8988T (cell line): ENCODE measurements around the gene RAB14.

Source experiments
- DNase-seq: peaks from one replicate; pipeline ENCODE4 v3.0.0; 2011

Gene RAB14

DNA sequence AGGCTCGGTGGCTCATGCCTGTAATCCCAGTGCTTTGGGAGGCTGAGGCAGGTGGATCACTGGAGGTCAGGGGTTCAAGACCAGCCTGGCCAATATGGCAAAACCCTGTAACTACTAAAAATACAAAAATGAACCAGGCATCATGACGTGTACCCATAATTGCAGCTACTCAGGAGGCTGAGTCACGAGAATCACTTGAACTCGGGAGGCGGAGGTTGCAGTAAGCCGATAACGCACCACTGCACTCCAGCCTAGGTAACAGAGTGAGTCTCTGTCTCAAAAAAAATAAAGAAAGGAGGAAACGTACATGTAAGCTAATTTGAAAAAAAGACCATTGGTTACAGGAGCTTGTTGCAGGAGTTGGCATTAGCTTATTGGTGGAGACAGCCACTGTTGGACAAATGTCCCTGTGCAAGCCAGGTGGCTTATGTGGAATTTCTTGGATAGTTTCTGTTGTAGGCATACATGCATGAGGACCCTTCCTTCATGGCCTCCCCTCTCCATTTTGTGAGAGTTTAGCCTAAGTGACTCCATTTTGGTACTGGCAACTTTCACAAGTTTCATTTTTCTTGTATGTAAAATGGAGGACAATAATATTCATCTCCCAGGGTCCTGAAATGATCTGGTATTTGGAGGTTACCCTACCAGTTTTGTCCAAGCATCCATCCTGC lies 16.8 kb upstream of the RAB14 start:
- no peak for DNase-seq

- DNase-seq = no peak
Observed at GRCh38 chr9:121217609-121218292, 16.1 kb upstream of the RAB14 start.

DNA sequence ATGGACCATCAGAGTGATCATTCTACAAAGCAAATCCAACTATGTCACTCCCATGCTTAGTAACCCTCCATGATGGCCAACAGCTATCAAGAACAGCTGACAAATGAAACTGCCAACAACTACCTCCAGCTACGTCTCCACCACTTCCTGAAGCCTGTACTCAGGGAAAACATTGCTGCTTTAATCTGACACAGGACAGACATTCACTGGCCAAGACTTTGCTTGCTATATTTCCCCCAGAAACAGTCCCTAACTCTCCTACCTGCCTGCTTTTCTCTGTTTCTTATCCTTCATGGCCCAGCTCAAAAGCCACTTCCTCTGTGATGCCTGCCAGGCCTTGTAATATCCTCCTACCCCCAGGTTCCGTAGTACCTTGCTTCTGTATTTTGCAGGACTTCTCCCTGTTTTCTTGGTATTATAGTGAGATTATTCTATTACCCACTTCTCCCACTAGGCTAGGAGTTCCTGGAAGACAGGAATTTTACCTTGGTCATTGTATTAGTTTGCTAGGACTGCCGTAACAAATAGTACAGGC lies 14.7 kb upstream of the RAB14 start:
- no peak for DNase-seq

DNA sequence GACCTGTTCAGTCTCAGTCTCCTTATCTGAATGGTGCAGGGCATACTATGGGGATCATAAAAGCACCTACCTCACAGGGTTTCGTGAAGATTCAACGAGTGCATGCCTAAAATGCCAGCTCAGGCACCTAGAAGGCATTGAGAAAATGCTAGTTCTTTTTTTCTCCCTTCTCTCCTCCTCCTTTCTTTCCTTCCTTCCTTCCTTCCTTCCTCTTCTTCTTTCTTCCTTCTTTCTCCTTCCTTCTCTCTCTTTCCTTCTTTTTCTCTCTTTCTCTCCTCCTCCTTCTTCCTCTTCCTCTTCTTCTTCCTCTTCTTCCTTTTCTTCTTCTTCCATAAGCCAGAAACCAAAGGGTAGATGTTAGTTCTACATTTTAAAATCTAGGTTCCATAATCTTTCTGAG lies 12.3 kb upstream of the RAB14 start:
- no peak for DNase-seq

DNA sequence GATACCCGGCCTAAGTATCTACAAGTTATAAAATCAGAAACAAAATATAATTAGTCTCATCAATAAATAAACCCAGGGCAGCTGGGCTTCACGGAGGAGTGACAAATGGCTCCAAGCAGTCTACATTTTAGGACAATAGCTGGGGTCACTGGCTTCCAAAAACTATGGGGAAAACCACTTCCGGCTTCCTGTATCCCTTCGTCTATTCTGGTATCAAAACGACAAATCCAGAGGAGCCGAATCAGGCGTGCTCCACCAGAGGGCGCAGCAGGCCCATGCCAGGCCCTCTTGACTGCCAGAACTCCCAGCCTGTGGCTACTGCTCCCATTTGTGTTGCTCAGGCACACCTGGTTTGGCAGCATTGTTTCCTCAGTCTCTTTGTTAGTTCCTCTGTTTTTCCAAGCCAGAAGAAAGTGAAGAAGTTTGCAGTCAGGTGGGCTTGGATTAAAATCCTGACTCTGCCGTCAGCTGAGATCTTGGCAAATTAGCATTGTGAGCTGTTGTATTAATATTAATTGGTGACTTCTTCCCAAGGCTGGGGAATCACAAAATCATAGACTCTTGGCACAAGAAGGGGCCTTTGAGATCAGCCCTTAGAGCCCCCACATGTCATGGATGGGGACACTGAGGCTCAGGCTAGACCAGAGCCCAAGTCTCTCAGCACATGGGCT lies 11.6 kb upstream of the RAB14 start:
- peak; percentile 52 for DNase-seq

- no peak for DNase-seq
Observed at GRCh38 chr9:121210536-121210935, 8.9 kb upstream of the RAB14 start.

- no peak for DNase-seq
Observed at GRCh38 chr9:121207371-121207940, 5.8 kb upstream of the RAB14 start.

DNA sequence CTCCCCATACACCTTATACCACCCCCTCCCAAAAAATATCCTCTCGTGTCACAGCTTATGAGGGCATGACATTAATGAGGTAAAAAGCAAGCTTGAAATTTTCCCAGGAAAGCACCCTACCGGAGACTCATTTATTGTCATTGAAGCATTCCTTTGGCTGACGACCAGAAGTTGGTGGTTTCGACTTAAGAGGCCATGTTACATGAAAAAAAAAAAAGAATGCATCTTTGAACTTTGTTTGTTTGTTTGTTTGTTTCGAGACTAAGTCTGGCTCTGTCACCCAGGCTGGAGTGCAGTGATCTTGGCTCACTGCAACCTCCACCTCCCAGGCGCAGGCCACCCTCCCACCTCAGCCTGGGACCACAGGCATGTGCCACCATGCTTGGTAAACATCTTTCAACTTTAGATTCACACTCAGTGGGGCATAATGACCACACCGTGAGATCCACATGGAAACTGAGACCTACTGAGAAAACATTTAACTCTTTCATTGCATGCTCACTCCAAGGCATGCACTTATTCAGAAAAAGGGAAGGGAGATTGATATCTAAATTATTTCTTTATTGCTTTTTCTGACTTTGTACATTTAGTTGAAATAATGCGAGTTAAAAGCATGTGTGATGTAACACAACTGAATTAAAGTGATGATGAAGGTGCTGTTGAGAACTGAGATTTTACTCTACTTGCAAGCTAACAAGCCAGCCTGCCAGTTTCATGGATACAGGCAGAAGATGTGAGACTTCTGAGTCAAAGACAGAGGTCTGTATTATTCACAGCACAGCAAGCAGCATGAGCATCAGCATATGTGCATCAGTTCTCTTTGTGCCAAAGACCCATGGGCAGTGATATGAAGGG lies 5.1 kb upstream of the RAB14 start:
- DNase-seq = no peak

DNA sequence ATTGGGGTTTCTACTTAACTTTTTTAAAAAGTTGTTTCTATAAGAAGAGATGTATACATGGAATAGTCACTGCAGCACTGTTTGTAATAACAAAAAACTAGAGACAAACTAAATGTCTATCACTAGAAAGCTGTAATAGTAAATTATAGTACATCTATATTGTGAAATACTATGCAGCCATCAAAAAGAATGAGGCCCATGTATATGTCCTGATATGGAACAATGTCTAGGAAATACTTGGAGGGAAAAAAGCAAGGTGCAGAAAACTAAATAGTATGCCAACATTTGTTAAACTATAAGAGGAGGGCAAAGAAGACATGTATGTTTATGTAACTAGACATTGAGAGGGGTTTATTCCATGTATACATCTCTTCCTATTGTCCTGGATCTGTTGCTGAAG lies 2.9 kb upstream of the RAB14 start:
- DNase-seq = no peak

- DNase-seq = no peak
Observed at GRCh38 chr9:121204121-121204520, 2.5 kb upstream of the RAB14 start.

DNA sequence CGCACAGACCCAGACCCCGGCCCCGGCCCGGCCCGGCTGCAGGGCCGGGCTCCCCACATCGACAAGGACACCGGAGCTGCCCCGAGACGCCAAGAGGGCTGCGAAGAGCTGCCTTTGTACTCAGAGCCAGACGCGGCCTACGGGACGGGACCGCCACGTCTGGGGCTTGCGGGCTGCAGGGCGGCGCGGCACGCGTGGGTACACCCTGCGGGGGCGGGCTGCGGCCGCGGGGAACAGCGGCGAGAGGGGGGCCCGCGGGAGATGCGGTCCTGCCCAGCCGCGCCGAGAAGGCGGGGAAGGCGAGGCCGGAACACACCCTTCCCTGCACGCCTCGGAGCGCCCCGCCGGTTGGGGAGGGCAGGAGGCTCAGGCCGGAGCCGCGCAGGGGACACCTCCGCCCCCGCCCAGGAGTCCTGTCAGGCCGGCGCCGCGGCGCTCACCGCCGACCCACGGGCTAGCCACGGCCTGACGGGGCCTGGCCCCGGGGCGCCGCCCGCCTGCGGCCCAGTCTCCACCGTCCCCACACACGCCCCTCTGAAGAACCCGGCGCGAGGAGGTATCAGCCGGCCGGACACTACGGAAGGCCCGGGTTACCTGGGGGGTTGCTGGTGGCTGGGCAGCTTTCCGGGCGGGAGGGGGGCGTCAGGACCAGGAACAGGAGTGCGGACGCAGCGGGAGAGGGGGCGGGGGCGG lies 478 bp downstream of the RAB14 start:
- no peak for DNase-seq

GRCh38 chr9:121200356-121200755 lies 1.3 kb downstream of the RAB14 start:
- DNase-seq = no peak

GRCh38 chr9:121199921-121200320 lies 1.7 kb downstream of the RAB14 start:
- DNase-seq = no peak

DNA sequence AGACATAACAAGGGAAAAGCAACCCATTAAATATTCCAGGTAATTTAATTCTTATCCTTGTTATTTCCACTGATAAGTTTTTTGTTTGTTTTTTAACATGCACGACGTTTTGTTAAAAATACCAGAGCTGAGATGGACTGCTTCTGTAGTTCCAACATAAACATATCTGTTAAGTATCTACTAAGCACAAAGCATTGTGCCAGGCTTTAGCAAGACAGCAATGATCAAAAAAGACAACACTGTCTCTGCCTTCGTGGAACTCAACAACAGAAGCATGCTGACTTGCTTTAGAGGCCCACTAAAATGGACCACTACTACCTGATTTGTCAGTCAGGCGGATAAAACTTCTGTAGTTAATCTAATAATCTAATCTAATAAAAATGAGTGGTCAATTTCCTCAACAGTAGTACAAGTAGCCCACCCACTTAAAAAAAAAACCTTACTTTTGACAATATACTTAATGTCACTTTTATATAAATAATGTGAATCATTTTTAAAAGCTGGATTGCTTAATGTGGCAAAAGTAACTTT lies 3.1 kb downstream of the RAB14 start:
- no peak for DNase-seq

DNA sequence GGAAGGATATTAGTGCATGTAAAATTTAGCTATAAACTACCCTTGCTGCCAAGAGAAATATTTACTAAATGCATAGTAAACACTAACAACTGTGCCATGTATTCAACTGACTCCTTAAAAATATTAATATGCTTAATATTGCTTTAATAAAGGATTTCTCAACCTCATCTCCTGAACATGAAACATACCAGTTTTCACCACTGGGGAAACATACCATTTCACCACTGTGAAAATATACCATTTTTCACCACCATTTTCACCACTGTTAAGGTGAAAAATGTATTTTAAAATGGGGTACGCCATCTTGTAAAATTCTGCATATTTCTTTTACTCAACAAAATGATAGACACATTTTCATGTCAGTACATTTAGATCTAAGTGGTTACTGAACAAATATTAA lies 4.5 kb downstream of the RAB14 start:
- no peak for DNase-seq

DNA sequence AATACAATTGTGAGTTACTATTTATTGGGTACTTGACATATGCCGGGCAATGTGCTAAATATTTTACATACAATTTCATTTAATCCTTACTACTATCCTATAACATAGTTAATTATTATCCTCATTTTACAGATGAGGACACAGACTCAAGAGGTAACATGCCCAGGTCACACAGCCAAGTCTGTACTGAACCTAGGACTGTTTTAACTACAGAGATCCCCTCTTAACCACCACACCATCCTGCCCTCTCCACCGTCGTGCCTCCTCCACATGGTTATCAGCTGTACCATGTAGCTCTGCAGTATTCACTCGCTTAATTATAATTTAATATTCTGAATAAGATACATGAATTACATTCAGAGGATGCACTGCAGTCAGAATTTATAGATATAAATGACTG lies 5.3 kb downstream of the RAB14 start:
- DNase-seq = no peak

DNA sequence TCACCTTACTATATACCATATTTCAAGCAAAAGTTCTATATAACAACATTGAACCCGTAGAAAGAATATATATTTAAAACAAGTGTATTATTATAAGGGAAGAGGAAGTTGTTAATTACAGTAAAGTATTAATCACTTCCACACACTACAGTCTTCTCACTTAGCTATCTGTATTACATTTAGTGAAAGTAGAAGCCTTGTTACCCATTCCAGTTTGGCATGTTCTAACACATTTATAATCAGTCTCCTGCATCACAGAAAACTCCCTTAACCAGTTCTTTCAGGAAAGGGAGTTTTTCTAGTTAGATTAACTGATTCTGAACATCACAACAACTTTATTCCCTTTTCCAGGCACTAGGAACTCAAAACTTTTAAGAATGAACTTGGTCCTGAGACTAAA lies 6.9 kb downstream of the RAB14 start:
- DNase-seq = no peak

GRCh38 chr9:121192959-121193640 lies 8.6 kb downstream of the RAB14 start:
- DNase-seq = no peak

DNA sequence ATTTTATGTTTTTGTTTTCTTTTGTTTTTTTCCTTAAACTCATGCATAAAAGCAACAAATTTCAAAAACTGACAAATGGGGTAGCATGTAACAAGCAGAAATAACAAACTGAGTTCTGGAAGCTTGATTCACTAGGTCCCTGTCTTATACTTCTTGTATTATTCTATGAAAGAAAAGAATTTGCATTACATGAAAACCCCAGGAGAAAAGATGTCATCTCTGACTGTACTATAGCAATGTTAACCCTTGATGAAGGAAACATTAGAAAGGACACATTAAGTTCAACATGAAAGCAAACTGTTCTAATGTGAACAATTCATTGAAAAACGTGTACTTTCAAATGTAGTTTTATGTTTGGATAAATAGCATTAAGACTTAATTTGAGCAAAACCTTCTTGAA lies 9.2 kb downstream of the RAB14 start:
- no peak for DNase-seq

DNA sequence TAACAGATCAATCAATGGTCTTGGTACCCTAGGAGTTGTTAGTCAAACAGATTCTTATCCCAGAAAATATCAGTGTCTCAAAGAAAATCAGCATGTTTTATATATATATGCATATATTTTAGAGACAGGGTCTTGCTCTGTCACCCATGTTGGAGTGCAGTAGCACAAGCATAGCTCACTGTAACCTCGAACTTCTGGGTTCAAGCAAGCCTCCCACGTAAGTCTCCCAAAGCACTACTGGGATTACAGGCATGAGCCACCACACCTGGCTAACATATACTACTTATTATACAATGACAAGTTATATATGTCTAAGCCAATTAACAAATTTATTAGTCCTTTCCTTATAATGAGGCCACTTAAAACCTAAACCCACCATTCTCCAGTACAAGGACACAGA lies 10.4 kb downstream of the RAB14 start:
- no peak for DNase-seq

DNA sequence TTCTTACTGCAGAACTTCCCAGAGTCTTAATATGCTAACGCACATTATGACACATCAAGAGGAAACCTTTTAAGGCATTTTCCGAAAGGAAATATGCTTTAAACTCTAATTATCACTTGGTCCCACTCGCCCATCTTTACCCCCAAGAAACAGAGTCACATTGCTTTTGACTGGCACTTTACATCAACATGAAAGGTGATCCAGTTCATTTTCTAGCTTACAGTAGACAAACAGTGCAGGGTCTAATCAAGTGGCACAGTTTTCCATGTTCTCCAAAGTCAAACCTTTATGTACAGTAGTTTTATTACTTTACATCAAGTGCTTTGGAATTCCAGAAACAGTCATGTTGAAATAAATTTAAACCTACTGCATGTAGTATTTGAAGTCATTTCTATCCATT lies 12.0 kb downstream of the RAB14 start:
- no peak for DNase-seq
